SKM-1 treated with dmso at 0.1 percent for 144 hours (cell line): ENCODE measurements around the gene BCL2.
"Not testable (repeated sequence)": the region's sequence is repeated elsewhere in the genome, so short reads cannot be mapped to it uniquely, and the experiment has no call there.

Experiments used
- DNase-seq: peaks from one replicate; lab custom pipeline; 2025; ENCODE audit not compliant: unreplicated experiment; lab: John Stamatoyannopoulos, UW

BCL2 gene

DNA sequence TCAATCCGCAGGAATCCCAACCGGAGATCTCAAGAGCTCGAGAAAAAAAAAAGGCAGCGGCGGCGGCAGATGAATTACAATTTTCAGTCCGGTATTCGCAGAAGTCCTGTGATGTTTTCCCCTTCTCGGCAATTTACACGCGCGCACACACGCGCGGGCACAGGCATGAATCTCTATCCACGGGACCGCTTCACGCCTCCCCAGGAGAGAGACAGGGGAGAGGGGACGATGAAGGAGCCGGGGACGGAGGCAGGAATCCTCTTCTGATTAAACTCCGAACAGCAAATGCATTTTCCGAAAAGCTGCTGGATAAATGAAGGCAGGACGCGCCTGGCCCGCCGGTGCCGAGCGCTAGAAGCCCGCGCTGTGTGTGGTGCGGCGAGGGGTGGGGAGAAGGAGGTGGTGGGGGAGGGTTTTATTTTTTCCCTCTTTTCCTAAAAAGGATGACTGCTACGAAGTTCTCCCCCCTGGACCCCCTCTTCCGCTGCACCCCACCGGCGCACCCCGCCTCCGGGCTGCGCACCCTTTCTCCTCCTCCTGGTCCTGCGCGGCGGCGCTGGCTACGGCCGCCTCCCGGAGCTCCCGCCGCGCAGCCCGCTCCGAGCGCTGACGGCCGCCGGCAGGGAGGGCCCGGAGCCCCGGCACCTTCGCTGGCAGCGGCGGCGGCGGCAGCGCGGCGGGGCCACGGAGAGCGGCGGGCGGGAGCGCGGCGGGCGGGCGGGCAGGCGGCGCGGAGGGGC, at the start of gene BCL2:
TSS of gene BCL2 (minus strand) at position 387 of the 740 bp plus-strand sequence.
- peak; percentile 36 for DNase-seq

DNA sequence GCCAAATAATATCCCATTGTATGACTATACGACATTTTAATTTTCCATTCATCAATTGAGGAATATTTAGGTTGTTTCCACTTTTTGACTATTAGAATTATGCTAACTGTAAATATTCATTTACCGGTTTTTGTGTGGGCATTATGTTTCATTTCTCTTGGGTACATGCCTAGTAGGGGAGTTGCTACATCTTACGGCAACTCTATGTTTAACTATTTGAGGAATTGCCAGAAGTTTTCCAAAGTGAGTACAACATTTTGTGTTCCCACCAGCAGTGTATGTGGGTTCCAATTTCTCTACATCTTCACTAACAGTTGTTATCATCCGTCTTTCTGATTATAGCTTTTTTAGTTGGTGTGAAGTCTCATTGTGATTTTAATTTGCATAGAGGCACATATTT, 49.0 kb upstream of the BCL2 start:
- DNase-seq, result no peak

DNA sequence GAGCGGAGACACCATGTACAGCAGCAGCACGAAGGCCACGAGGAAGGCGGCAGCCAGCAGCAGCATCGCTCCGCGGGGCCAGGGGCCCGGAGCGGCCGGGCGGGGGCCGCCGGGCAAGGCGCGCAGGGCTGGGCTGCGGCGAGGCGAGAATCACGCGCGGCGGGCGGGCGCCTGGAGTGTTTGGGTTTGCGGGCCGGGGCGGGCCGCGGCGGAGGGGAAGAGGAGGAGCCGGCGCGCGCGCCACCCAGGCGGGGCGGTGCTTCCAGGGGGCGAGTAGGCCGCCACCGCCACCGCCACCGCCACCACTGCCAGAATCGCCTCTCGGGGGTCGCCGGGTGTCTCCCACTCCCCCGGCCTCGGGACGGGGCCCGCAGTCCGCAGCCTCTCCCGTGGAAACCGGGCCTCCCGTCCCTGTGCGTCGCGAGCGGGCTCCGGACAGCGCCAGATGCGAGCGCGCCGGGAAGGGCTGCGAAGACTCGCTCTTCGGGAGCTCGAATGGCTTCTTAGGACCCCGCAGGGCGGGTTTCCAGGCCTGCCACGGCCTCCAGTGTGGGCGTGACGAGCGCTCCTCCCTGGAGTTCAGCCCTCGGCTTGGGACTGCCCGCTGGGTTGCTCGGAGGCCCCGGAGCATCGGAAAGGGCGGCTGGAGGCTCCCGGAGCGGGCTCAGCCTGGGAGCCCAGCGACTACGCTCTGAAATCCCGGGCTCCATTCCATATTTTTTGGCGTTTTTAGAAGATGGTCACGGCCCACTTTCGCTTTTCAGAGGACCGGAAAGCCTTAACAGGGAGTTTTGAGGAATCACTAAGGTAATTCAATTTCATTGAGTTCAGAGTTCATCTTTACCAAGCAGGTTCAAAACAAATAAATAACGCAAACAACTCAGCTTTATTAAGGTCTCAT, 47.7 kb upstream of the BCL2 start, which contains the start of gene KDSR:
TSS of gene KDSR (minus strand) at position 154 of the 901 bp plus-strand sequence. CDS start at position 66, 88 bp downstream.
- DNase-seq, result peak; percentile 94

DNA sequence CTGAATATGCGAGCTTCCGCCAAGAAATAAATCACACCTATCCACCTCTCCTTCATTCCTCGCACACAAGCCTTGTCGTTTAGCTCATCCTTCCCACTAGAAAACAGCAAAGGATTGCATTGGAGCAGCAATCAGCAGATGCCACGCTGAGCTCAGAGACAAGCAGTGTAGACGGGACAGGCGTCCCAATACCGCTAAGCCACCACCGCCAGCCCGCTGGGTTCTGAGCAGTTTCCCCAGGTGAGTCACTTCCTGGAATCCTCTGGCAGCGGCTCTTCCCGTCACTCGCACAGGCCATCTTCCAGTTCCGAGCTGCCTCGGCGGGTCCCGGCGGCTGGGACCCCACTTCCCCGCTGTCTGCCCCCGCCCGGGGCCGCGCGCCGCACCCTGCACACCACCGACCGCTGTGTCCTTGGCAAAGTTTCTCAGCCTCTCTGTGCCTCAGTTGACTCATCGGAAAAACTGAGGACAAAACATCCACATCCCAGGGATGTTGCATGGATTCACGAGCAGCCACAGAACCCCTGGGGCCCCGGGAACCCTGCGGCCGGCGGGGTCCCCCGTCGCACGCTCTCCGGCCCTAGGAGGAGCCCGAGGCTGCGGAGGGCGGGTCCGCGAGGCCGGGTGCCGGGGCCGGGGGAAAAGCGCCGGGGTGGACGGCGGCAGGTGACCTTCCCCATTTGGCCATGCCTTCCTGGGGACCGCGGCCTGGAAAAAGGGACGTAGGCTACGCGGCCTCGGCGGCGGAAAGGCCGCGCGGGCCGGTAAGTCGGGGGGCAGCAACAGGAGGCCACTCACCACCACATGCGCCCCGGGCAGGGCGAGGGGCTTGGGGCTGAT, 46.9 kb upstream of the BCL2 start:
- DNase-seq, result peak; percentile 27

DNA sequence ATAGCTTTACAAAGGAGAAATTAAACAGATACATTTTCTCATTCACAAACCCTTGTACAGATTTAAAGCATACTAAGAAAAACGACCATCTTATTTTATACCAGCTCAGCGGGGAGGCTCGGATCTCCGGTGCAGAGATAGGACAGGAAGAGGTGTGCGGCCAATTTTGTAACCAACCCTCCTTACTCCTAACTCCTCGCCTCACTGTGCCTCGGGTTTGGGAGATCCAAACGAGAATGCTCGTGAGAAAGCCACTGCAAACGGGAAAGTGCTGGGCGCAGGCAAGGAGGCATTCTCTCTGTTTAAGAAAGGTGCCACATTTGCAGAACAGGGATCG, 46.3 kb upstream of the BCL2 start:
- no peak for DNase-seq

DNA sequence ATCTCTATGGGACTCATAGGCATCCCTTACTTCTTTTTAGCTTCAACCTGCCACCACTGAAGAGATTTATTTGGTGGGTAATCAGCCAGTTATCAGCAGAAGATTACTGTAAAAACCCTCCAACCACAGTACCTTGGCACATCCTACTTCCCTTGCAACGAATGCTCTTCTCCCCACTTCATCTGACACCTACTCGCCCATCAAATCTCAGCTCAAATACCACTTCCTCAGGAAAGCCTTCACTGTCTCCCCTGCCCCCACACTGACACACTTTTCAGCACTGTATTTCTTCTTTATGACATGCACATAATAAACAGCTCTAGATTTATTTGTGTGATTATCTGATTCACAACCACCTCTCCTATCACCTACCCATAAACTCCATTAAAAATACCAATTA, 44.4 kb upstream of the BCL2 start:
- DNase-seq, result no peak

DNA sequence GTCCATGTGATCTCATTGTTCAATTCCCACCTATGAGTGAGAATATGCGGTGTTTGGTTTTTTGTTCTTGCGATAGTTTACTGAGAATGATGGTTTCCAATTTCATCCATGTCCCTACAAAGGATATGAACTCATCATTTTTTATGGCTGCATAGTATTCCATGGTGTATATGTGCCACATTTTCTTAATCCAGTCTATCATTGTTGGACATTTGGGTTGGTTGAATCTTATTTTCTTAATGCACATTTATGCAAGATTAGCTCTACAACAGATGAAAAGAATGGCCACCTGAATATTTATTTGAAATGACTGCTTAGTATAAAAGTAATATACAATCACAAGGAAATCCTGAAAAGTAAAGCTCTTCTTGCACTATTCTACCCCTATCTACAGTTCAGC, 43.9 kb upstream of the BCL2 start:
- not testable (repeated sequence) for DNase-seq

DNA sequence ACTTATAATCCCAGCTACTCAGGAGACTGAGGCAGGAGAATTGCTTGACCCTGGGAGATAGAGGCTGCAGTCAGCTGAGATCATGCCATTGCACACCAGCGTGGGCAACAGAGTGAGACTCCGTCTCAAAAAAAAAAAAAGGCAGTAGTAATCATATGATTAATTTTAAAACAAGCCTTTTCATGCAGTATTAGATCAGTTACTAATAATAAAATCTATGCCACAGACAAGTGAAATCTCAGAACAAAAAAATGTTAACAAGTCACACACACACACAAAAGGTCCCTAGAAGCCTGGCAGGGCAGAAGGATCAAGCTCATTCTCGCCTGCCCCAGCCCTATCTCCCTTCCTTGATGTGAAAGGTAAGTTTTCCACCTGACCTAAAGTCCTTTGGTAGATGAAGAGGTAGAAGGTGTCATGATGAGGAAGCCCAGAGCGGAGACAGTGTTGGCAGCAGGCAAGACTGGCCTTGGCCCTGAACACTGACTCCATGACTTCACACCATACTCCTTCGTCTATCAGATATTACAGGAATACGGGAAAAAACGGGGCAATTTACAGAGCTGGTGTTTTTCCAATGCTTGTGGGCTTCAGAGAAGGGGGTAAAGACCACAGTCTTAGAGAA, 36.8 kb upstream of the BCL2 start:
- no peak for DNase-seq

- DNase-seq, result no peak
Measured at GRCh38 chr18:63350230-63350629, 30.7 kb upstream of the BCL2 start.

GRCh38 chr18:63348508-63349136, 29.1 kb upstream of the BCL2 start:
- no peak for DNase-seq

DNA sequence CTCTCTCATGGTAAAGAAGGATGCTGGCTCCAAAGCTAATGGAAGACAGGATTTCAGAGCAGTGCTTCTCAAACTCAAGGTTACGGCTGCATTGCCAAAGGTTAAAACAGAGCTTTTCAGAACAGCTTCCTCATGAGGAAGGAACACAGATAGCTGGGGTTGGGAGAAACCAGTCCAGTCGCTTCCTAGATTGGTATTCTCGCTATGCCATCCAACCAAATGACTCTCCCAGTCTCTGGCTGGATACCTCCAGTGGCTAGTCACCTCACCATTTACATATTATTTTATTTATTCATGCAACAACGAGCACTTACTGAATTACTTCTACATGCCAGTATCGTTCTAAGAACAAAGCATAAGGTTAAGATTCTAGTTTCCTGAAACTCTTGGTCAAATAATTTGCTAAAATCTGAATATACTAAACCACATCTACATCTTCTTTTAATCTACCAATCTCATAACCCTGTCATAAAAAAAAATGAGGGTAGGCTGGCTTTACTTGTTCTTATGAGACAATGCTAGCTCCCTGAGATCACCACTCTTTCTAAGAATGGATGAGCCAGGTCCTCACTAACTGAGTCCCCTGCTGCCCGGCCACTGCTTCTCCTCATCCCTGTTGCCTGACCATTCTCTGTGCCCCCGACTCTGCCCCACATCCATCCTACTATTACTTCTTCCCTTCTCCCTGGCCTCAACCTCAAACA, 27.1 kb upstream of the BCL2 start:
- DNase-seq, result no peak

- no peak for DNase-seq
Measured at GRCh38 chr18:63346031-63346430, 26.5 kb upstream of the BCL2 start.

- no peak for DNase-seq
Measured at GRCh38 chr18:63344918-63345317, 25.3 kb upstream of the BCL2 start.

GRCh38 chr18:63344263-63344662, 24.7 kb upstream of the BCL2 start:
- DNase-seq, result no peak

- peak; percentile 38 for DNase-seq
Measured at GRCh38 chr18:63342206-63342605, 22.6 kb upstream of the BCL2 start.

DNA sequence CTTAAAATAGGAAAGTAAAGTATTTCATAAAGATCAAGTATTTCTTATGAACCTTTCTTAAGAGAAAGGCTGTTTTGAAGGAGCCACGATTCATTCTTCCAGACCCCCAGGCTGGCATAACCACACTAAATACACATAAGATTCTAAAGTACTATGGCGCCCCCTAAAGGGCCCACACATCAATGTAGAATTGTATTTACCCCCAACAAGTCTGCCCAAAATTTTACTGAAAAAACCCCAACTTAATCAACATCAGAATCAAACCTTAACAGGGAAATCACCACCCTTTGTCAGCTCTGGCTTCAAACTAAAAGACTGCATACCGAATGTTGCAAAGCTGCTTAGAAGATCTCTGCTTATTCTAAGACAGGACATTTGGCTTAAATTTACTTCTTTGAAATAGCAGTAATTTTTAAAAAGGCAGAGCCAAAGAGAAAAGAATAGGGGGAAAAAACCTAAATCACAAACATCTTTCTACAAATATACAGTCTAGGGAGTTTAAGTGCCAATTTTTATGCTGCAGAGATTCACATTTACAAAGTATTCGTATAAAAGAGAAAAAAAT, 20.4 kb upstream of the BCL2 start:
- peak; percentile 24 for DNase-seq

DNA sequence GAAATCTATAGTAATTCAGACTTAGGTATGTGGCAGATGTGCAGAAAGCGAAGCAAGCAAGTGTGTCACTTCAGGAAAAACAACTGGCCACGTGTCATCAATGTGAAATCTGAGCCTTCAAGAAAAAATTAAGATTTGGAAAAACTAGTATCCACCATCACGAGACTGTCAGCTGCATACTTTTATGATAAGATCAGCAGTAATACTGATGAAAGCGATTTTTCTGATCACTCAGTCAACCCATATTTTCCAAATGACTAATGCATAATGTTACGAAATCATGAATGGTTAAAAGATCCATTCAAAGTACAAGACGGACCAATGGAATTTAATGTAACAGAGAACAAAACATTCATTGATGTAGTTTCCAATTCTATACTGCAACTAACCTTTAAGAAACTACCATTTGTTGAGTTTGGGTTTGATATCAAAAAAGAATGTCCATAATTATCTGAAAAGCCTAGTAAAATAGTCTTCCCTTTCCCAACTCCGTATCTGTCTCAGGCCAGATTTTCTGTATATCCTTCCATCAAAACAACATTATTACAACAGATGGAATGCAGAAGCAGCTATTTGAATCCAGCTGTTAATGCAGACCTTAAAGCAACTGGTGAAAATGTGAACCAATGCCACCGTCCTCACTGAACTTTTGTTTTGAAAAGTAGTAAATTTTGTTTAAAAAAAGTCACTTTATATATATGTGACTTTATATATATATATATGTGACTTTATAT, 17.0 kb upstream of the BCL2 start:
- DNase-seq, result no peak

DNA sequence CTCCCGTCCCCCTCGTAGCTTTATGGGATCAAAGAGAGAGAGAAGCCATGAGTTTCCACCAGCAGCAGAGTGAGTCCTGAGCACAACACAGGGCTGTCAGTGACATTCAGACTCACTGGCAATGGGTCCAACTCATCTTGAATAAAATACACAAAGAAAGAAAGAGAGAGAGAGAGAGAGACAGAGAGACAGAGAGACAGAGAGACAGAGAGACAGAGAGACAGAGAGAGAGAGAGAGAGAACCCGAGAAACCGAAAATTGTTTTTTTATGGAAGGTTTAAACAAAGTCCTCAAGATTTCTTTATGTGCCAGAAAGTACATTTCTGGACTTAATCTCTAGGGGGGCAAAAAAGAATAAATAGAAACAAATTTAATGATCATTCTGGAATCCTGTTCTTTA, 11.5 kb upstream of the BCL2 start:
- DNase-seq, result no peak
